ENCODE measurements around the gene CLIP4. TPM values are rescaled to one million over a fixed set of nuclear protein-coding genes. Genes with fewer than 3 reads are reported as not detected.

CLIP4 gene
- total and polyA plus RNA-seq, 10 of the 15 experiments (the other 5 are each of a cell fraction or from before 2014, with no cell fraction given) = 5.5 to 34.9 (median 16.8) TPM

GRCh38 chr2:29119211-29119610 lies 4.0 kb downstream of the CLIP4 start (continued):
- no peak for TF ChIP-seq MXI1 (IDR thresholded peaks at IDR 0.05; ENCODE audit: low read depth, low read length)
- no peak for TF ChIP-seq MEF2A (IDR thresholded peaks at IDR 0.05; ENCODE audit: insufficient read depth, low read depth, low read length)
- no peak for TF ChIP-seq GABPA (IDR thresholded peaks at IDR 0.05; ENCODE audit: low read depth)
- no peak for TF ChIP-seq ZNF24 (IDR thresholded peaks at IDR 0.05)
- TF ChIP-seq IRF5 (IDR thresholded peaks at IDR 0.05; ENCODE audit: borderline replicate concordance) = no peak

- Histone ChIP-seq H3K4me3 (no peak overlapping the region), H3K79me2 (ENCODE audit: control insufficient read depth, insufficient read depth, low read length) (peaks cover 18% of the 10 kb centered on the region), H3K9me3 (replicated peaks; ENCODE audit: control insufficient read depth, insufficient read depth, low read length) (peaks cover 6% of the 10 kb centered on the region; the same call in 2 of the 3 replicates), H3K27me3 (replicated peaks in 1 of 2; ENCODE audit: control insufficient read depth in 2 of 2, insufficient read depth in 2 of 2, low read length in 1 of 2) (no peaks in the 10 kb centered on the region), H2AFZ (ENCODE audit: control insufficient read depth, low read depth, low read length) (no peak overlapping the region), H3K9ac (ENCODE audit: control insufficient read depth, insufficient read depth, low read length) (no peak overlapping the region), H3K4me2 (ENCODE audit: control insufficient read depth, insufficient read depth) (no peak overlapping the region), H3K4me1 (ENCODE audit: control insufficient read depth, insufficient read depth, low read length) (peaks cover 8% of the 10 kb centered on the region; the same call in 1 of the 2 replicates), H4K20me1 (ENCODE audit: control insufficient read depth, insufficient read depth) (no peaks in the 10 kb centered on the region), H3K36me3 (ENCODE audit: control insufficient read depth in 2 of 2, insufficient read depth in 2 of 2, low read length in 1 of 2) (peaks cover 0 to 8% of the 10 kb centered on the region in 2 experiments; a peak in 3 of 4 replicates), H3K27ac (ENCODE audit: control insufficient read depth, insufficient read depth) (no peak overlapping the region)
- ChIA-PET POLR2A (interaction anchor here (1.9 kb wide), 1 partner anchor 9 kb away, joined by 9 read pairs; no protein-coding TSS in a partner anchor), CTCF (interaction anchor here (1.7 to 5.9 kb wide), 2 partner anchors 9 to 12 kb away, joined by 8 to 39 read pairs; no protein-coding TSS in a partner anchor), RAD21 (ENCODE audit: unreplicated experiment) (interaction anchor here (0.8 to 2.9 kb wide), 2 partner anchors 9 to 38 kb away, joined by 3 to 17 read pairs; no protein-coding TSS in a partner anchor), SMC1A (ENCODE audit: uncharacterized antibody, unreplicated experiment) (interaction anchor here (0.8 to 6.7 kb wide), 4 partner anchors 9 to 56 kb away, joined by 3 to 73 read pairs (median 21); no protein-coding TSS in a partner anchor)
- DNase-seq (ENCODE audit: low read depth, low spot score) (no peak), ATAC-seq (no peak), FAIRE-seq (no peak)
- 100% methylated on average over 2 of the region's 2 CpGs for WGBS (ENCODE audit: insufficient coverage, insufficient replicate concordance, low lambda C conversion rate, missing lambda C conversion rate)
- intact Hi-C loops (cut with micrococcal nuclease; ENCODE audit: unreplicated experiment) (no loop called here), in situ Hi-C loops (cut with MboI) (no loop called here)
- no TSS peak for BruUV-seq (replicated peaks)
- TF ChIP-seq BRCA1 (IDR thresholded peaks at IDR 0.05; ENCODE audit: low read depth, low read length) (no peak), FOXK2 (IDR thresholded peaks at IDR 0.05) (no peak), EGR1 (IDR thresholded peaks at IDR 0.05; ENCODE audit: borderline replicate concordance in 1 of 2, low read depth in 2 of 2, low read length in 2 of 2) (no peak), NKRF (conservative IDR thresholded peaks at IDR 0.05) (no peak), SIX5 (IDR thresholded peaks at IDR 0.05; ENCODE audit: low read depth, low read length, severe bottlenecking) (no peak), MYC (IDR thresholded peaks at IDR 0.05; ENCODE audit: insufficient read depth, insufficient read length, insufficient replicate concordance, low read length, severe bottlenecking) (no peak)
Observed at GRCh38 chr2:29120846-29121245, 5.6 kb downstream of the CLIP4 start.

Measured in GM12878 (cell line).